NCI-H1092 (cell line): ENCODE measurements around the gene ZNF598.
"Not testable (repeated sequence)": the region's sequence is repeated elsewhere in the genome, so short reads cannot be mapped to it uniquely, and the experiment has no call there.

Experiments used
- DNase-seq: peaks from one replicate; lab custom pipeline; 2025; lab: John Stamatoyannopoulos, UW

Gene ZNF598

DNA sequence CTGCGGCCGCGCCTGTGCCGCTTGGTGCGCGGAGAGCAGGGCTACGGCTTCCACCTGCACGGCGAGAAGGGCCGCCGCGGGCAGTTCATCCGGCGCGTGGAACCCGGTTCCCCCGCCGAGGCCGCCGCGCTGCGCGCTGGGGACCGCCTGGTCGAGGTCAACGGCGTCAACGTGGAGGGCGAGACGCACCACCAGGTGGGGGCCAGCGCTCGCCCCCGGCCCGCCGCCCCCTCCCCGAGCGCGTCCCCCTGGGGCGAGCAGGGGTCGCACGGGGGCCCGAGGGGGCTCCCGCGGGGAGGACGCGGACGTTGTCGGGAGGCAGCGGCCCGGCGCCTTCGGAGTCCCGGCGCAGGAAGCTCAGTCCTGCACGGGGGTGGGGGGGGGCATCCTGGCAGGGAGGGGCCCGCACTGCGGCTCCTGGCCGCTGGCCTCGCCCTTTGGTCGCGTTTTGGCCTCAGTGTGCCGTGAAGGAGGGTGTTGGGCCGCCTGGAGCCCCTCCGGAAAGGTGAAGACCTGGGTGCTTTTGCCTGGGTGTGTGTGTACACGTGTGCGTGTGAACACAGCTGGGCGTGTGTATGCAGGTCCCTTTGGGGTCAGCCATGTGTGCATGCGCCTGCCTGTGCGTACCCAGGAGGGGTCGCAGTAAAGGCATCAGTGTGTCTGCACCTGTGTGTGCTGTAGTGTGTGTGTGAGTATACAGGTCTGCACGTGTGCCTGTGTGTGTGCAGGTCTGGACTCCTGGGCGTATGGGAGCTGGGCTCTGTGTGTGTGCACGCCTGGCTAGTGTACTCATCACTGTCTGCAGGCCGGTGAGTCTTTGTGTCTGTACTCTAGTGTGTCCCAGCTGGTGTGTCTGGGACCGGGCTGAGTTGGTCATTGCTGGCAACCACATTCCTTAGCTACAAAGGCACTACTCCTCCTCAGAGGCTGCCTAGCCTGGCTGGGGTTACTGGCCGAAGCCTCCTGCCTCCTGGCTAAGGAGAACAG is 17.7 kb upstream of the ZNF598 start:
- no peak for DNase-seq

GRCh38 chr16:2026461-2027023 is 16.9 kb upstream of the ZNF598 start, which contains the start of gene NHERF2:
Gene NHERF2 (plus strand): TSS chr16:2026902. CDS start chr16:2027006, 104 bp downstream.
- DNase-seq = no peak

DNA sequence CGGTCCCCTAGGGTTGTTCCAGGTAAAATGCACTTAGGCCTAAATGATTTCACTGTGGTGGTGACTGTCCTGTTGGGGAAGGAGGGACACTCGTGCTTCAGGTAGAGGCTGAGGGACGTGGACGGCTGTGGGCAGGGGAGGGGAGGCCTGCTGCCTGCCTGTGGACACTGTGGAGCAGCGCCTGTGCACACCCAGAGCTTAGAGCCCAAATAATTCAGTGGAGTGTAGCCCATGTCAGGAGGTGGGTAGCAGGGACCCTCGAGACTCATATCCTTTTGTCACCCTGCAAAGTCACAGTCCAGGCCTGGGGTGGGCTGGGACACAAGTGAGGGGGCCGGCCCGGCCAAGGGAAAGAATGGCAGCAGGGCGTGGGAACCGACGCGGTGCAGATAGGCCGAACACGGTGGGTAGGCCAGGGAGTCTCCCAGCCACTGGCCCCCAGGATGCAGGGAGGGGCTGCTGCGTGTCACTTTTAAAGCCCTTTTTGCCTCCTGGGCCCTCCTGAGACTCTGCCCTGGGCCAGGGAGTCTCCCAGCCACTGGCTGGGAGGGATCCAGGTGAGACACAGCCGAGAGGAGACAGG is 16.3 kb upstream of the ZNF598 start:
- no peak for DNase-seq

GRCh38 chr16:2025251-2025650 is 15.6 kb upstream of the ZNF598 start:
- no peak for DNase-seq

GRCh38 chr16:2024032-2024420 is 14.4 kb upstream of the ZNF598 start:
- DNase-seq = no peak

GRCh38 chr16:2023092-2024031 is 13.7 kb upstream of the ZNF598 start:
- DNase-seq = peak; percentile 79

DNA sequence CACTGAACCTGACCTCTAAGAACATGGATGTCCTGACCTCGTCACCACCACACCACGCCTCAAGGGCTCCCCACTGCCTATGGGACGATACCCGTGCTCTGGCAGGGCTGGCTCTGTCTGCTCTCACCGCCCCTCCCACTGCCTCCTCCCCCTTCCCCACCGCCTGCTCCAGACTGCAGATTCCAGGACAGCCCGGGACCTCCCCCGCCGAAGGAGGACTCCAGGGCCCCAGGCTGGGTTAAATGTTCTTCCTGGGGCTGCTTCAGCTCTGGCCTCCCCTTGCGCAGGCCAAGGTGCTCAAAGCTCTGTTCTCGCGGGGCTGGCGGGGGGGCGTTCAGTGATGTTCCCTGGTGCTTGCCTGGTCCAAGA is 13.1 kb upstream of the ZNF598 start:
- no peak for DNase-seq

DNA sequence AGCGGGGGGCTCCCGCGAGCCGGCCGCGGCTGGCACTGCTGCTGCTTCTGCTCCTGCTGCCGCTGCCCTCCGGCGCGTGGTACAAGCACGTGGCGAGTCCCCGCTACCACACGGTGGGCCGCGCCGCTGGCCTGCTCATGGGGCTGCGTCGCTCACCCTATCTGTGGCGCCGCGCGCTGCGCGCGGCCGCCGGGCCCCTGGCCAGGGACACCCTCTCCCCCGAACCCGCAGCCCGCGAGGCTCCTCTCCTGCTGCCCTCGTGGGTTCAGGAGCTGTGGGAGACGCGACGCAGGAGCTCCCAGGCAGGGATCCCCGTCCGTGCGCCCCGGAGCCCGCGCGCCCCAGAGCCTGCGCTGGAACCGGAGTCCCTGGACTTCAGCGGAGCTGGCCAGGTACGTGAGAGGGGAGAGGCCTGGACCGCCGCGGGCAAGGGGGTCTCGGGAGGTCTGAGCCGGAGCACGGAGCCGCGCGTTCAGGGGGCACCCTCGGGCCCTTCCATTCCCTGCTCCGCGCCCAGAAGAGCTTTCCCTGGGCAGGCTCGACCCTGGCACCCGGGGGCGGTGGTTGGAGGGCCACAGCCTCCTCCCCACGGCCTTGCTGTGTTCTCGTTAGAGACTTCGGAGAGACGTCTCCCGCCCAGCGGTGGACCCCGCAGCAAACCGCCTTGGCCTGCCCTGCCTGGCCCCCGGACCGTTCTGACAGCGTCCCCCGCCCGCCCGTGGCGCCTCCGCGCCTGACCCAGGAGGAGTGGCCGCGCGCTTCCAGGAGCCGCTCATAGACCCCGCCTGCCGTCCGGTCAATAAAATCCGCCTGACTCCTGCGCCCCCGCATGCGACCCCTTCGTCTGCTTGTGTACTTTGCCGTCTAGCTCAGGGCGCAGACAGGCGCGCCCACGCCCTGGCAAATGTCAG is 10.6 kb upstream of the ZNF598 start:
- DNase-seq = no peak

DNA sequence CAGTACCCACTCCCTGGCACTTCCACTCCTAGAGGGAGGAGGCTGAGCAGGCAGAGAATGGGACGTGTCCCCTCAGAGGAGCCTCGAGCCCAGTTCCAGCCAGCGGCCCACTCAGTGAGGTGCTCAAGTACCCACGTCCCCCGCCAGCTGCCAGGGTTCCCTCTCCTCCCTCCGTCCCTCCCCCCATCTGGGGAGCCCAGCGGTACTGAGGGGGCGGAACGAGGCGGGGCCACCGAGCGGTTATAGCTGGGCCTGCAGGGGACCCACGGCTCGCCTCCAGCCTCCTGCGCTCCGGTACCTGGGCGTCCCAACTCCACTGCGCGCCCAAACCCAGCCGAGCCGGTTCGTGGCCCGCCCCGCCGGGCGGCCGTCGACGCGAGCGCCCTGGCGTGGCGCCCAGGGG is 9.9 kb upstream of the ZNF598 start, which contains the start of gene NPW:
TSS of gene NPW (plus strand) at position 268 of the 403 bp plus-strand sequence.
- DNase-seq = peak; percentile 35

- no peak for DNase-seq
Measured at GRCh38 chr16:2016407-2016922, 6.8 kb upstream of the ZNF598 start.

DNA sequence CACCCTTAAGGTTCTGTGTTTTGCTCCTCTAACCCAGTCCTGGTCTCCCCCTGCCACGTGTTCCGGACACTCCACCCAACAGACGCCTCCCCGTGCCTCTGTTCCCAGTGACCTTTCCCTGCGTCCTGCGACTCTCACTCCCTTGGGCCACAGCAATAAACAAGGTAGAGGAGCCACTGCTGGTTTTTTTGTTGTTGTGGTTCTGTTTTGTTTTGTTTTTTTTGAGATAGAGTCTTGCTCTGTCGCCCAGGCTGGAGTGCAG is 6.3 kb upstream of the ZNF598 start:
- DNase-seq = no peak

- DNase-seq = no peak
Measured at GRCh38 chr16:2015117-2015946, 5.7 kb upstream of the ZNF598 start.

GRCh38 chr16:2013527-2013926 is 3.9 kb upstream of the ZNF598 start:
- DNase-seq = no peak

DNA sequence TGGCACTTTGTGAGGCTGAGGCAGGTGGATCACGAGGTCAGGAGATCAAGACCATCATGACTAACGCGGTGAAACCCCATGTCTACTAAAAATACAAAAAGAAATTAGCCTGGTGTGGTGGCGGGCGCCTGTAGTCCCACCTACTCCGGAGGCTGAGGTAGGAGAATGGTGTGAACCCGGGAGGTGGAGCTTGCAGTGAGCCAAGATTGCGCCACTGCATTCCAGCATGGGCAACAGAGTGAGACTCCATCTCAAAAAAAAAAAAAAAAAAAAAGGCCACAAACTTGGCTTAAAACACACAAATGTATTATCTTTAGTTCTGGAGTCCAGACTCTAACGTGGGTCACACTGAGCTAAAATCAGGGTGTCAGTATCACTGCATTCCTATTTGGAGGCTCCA is 2.1 kb upstream of the ZNF598 start:
- not testable (repeated sequence) for DNase-seq

DNA sequence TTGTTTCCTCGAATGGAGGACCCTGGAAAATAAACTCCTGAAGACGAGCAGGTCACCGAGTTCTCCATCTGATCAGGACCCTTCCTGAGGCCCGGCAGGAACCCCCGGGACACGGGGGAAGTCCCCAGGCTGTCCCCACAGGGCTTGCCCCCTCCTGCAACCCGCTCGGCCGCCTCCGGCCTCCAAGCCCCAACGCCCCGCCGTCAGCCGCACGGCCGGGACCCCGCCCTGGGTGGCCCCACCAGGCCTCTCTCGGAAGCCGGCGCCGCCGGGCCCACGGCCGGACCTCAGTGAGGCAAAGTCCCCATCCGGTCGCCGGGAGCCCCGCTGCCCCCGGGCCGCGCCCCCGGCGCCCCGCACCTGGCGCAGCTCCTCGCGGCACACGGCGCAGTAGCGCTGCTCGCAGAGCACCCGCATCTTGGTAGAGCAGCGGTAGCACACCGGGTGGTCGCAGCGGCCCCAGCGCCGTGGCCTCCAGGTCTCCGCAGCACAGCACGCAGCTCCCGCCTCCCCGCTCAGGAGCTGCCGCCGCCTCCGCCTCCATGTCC is 383 bp downstream of the ZNF598 start:
- no peak for DNase-seq

GRCh38 chr16:2008631-2009163 is 924 bp downstream of the ZNF598 start:
- no peak for DNase-seq

DNA sequence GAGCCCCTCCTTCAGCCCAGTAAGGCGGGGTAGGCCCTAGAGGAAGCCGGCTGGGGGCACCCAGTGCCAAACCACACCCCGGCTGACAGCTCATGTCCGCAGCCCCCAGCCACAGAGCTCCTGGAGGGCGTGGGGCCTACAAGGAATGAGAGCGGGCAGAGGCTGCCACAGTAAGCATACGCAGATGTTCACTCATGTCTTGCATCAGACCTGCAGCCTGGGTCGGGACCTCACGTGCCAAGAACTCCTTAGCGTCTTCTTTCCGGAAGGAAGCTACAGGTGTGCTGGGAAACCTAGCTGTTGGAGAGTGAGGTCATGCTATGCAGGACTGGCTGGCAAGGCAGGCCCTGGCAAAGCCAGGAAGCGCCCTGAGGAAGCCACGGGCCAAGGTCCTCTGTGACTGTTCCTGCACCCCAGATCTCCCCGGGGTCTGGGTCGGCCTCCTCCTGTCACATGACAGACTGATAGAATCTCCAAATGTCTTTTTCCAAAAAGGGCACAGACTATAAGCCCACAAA is 1.6 kb downstream of the ZNF598 start:
- DNase-seq = no peak

- DNase-seq = no peak
Measured at GRCh38 chr16:2007081-2007836, 2.4 kb downstream of the ZNF598 start.
